Osteocyte (in vitro differentiated cells): Measurements from ENCODE around the gene KCNC4. TPM values are rescaled to one million over a fixed set of nuclear protein-coding genes. Genes with fewer than 3 reads are reported as not detected.

ENCODE experiments used
- DNase-seq: peaks from one replicate; pipeline ENCODE4 v3.0.0; 2021; ENCODE audit warnings: mixed read lengths; ENCODE audit not compliant: unreplicated experiment; ENCODE audit errors: extremely low spot score
- H3K27ac Mint-ChIP-seq: one replicate; pipeline ENCODE4 v1.8.0; 2021; ENCODE audit warnings: mild to moderate bottlenecking, mixed read lengths; ENCODE audit not compliant: unreplicated experiment
- H3K27me3 Mint-ChIP-seq: one replicate; pipeline ENCODE4 v1.8.0; 2021; ENCODE audit warnings: mixed read lengths; ENCODE audit not compliant: unreplicated experiment
- H3K36me3 Mint-ChIP-seq: one replicate; pipeline ENCODE4 v1.8.0; 2021; ENCODE audit warnings: mixed read lengths; ENCODE audit not compliant: unreplicated experiment
- H3K4me1 Mint-ChIP-seq: one replicate; pipeline ENCODE4 v1.8.0; 2021; ENCODE audit warnings: mixed read lengths; ENCODE audit not compliant: unreplicated experiment
- H3K4me3 Mint-ChIP-seq: one replicate; pipeline ENCODE4 v1.8.0; 2021; ENCODE audit warnings: mild to moderate bottlenecking, moderate library complexity, mixed read lengths; ENCODE audit not compliant: unreplicated experiment
- H3K9me3 Mint-ChIP-seq: one replicate; pipeline ENCODE4 v1.8.0; 2021; ENCODE audit warnings: mixed read lengths; ENCODE audit not compliant: unreplicated experiment
- total RNA-seq: library from RNA; stranded (reverse); gene quantifications from 2 replicates; pipeline ENCODE4 v1.2.1, GENCODE V29; 2021
- TF ChIP-seq, protein P1 (sequence below): fragments of 200-600 bp; sonication (generic); IDR thresholded peaks from 2 replicates; pipeline ENCODE4 v1.5.0; 2021; ENCODE audit warnings: antibody characterized with exemption, mild to moderate bottlenecking, moderate library complexity

The KCNC4 gene
- total RNA-seq, 1 donor from 2014 or later, result 2.0 TPM

DNA sequence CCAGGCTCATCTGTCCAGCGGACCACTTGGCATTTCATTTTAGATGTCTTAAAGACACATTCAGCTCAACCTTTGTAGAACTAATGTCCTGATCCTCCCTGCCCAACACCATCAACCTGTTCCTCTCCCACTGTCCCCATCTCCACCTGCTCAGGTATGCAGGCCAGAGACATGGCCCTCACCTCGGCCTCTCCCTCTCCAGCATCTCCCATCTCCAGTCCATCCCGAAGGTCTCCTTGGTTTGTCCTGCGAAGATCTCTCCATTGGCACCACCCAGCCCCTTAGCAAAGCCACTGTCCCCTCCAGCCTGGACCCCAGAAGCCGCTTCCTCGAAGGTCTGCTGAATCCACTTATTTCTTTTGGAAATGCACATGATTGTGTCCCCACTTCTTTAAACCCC is 20.9 kb upstream of the KCNC4 start:
- no peaks in the 10 kb centered on the region for H3K27me3 Mint-ChIP-seq
- peak overlapping the region; percentile 47 for H3K4me3 Mint-ChIP-seq
- no peaks in the 10 kb centered on the region for H3K9me3 Mint-ChIP-seq
- peaks cover 50% of the 10 kb centered on the region for H3K4me1 Mint-ChIP-seq
- TF ChIP-seq, protein P1, sequence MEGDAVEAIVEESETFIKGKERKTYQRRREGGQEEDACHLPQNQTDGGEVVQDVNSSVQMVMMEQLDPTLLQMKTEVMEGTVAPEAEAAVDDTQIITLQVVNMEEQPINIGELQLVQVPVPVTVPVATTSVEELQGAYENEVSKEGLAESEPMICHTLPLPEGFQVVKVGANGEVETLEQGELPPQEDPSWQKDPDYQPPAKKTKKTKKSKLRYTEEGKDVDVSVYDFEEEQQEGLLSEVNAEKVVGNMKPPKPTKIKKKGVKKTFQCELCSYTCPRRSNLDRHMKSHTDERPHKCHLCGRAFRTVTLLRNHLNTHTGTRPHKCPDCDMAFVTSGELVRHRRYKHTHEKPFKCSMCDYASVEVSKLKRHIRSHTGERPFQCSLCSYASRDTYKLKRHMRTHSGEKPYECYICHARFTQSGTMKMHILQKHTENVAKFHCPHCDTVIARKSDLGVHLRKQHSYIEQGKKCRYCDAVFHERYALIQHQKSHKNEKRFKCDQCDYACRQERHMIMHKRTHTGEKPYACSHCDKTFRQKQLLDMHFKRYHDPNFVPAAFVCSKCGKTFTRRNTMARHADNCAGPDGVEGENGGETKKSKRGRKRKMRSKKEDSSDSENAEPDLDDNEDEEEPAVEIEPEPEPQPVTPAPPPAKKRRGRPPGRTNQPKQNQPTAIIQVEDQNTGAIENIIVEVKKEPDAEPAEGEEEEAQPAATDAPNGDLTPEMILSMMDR, result no peak
- peak overlapping the region; percentile 95 for H3K27ac Mint-ChIP-seq
- H3K36me3 Mint-ChIP-seq, result no peaks in the 10 kb centered on the region
- DNase-seq, result no peak

DNA sequence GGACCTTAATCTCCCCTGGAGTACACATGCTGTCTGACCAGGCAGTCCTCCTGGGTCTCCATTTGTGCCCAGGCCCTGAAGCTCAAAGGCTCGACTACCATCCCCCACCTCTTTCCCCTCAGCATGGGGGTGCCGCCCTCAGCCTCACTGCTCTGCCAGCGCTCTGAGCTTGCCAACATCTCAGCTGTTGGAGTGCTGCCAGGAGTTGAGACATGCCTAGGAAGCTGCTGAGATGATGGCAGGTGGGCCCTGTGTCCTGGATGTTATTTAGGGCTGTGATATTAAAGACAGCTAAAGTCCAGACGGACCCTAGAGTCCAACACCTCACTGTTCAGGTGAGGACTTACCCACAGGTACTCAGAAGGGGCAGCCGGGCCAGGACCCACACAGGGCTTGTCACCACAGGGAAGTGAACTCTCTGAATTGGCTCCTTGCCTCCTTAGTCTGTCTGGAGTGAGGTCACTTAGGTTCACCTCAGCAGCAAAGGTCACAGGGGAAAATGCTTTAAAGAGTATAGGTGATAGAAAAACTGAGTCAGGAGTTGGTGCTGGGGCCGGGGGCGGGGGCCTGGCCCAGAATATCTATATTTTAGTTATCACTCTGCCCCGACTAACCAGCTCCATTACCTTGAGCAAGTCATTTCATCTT is 19.7 kb upstream of the KCNC4 start:
- no peak for DNase-seq
- Mint-ChIP-seq H3K9me3 (no peaks in the 10 kb centered on the region), H3K4me1 (peaks cover 50% of the 10 kb centered on the region), H3K4me3 (no peak overlapping the region), H3K27me3 (no peaks in the 10 kb centered on the region), H3K27ac (peak overlapping the region; percentile 67), H3K36me3 (no peaks in the 10 kb centered on the region)
- TF ChIP-seq, protein P1, result no peak

DNA sequence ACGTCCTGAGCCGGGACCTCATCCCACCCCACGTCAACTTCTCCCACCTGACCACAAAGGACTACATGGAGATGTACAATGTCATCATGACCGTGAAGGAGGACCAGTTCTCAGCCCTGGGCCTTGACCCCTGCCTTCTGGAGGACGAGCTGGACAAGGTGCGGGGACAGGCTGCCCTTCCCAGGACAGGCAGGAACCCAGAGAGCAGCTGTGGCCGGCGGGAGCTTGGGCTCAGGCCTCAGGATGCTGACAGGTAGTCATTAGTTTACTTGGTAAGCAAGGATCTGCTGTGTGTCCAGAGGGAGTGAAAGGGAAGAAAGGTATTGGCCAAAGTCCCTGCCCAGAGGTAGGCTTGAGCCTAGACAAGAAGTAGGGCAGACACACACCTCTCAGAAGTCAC is 17.6 kb upstream of the KCNC4 start:
- Mint-ChIP-seq H3K4me1 (peaks cover 33% of the 10 kb centered on the region), H3K27ac (no peak overlapping the region), H3K36me3 (no peaks in the 10 kb centered on the region), H3K27me3 (no peaks in the 10 kb centered on the region), H3K4me3 (no peak overlapping the region), H3K9me3 (no peaks in the 10 kb centered on the region)
- TF ChIP-seq, protein P1, result no peak
- DNase-seq, result no peak

DNA sequence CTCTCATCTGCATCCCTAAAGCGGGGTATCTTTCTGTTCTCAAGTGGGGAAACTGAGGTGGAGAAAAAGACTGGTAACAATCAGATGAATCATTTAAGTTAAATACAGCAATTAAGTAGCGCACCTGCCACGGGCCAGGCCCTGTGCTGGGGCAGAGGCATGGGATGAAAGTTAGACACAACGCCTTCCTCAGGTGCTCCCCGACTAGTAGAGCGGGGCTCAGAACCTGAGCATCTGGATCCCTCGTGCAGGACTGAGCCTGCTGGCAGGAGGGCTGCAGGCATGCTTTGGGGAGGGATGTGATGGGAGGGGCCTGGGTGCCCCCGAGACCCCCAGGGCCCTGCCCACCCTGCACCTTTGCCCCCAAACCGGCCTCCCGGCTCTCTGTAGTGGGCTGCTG is 14.9 kb upstream of the KCNC4 start:
- Mint-ChIP-seq H3K4me3 (no peak overlapping the region), H3K36me3 (no peaks in the 10 kb centered on the region), H3K9me3 (no peaks in the 10 kb centered on the region), H3K27ac (no peak overlapping the region), H3K4me1 (peaks cover 8% of the 10 kb centered on the region), H3K27me3 (no peaks in the 10 kb centered on the region)
- TF ChIP-seq, protein P1, result no peak
- no peak for DNase-seq

DNA sequence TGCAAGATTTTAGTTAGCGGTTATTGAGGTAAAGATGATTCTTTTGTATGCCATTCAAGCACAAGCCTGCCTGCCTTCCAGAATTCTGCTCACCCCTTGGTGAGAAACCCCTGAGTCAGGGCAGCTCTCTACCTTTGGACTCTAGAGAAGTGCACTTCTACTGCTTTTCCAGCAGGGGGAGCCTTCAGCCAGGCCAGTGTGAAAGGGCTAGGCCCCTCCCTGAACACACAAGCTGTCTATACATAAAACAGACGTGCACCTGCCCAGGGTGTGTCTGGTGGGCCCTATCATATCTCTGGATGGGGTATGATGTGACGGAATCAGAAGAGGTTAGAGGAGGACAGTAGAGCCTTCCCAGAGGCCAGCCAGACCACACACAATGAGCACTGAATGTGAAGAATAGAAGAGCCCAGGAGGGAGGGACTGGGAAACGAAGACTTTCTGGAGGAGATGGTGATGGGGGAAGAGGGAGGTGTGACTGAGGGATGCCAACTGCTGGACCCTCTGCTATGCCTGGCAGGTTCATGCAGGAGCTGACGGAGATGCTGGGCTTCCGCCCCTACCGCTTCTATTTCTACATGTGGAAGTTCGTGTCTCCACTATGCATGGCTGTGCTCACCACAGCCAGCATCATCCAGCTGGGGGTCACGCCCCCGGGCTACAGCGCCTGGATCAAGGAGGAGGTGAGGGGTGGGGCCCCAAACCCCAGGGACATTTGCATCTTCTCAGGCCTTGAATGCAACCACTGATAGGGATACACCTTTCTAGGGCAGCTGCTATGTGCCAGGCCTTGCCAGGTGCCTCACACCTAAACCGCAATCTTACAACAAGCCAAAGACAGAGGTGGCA is 13.0 kb upstream of the KCNC4 start:
- no peaks in the 10 kb centered on the region for H3K36me3 Mint-ChIP-seq
- peaks cover 10% of the 10 kb centered on the region for H3K4me1 Mint-ChIP-seq
- H3K27ac Mint-ChIP-seq, result no peak overlapping the region
- no peaks in the 10 kb centered on the region for H3K27me3 Mint-ChIP-seq
- no peak overlapping the region for H3K4me3 Mint-ChIP-seq
- TF ChIP-seq, protein P1, result peak; percentile 94
- no peak for DNase-seq
- H3K9me3 Mint-ChIP-seq, result no peaks in the 10 kb centered on the region
